Breast epithelium (tissue), 3 donors: ENCODE measurements around the gene ARHGDIG.

Source experiments
- POLR2A ChIP-seq: fragments of 450-650 bp; IDR thresholded peaks from one replicate; pipeline ENCODE4 v1.6.1; 2016; ENCODE audit warnings: antibody characterized with exemption, mild to moderate bottlenecking, moderate library complexity
- TF ChIP-seq, protein P1 (sequence below), 3 donors: fragments of 450-650 bp; IDR thresholded peaks; one replicate each; pipeline ENCODE4 v1.5.1; 2016 to 2017; ENCODE audit warnings: antibody characterized with exemption in 3 of 3, mild to moderate bottlenecking in 3 of 3, moderate library complexity in 3 of 3

DNA sequence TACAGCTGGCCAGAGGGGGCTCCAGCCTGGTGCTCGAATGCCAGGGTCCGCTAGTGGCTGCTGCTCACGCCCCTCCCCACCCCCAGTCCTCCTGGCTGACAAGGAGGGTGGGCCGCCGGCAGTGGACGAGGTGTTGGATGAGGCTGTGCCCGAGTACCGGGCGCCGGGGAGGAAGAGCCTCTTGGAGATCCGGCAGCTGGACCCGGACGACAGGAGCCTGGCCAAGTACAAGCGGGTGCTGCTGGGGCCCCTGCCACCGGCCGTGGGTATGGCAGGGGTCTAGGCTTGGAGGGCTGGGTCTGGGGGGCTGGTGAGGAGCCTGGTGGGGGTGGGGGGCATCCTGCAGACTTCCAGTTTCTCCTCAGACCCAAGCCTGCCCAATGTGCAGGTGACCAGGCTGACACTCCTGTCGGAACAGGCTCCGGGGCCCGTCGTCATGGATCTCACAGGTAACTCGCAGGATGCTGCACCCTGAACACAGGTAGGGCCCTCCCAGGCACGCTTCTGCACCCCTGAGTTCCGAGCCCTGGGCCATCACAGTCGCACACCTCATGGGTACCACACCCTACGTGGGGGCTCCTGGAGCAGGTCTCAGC lies 1.4 kb downstream of the ARHGDIG start:
- TF ChIP-seq POLR2A = no peak
- TF ChIP-seq, protein P1, sequence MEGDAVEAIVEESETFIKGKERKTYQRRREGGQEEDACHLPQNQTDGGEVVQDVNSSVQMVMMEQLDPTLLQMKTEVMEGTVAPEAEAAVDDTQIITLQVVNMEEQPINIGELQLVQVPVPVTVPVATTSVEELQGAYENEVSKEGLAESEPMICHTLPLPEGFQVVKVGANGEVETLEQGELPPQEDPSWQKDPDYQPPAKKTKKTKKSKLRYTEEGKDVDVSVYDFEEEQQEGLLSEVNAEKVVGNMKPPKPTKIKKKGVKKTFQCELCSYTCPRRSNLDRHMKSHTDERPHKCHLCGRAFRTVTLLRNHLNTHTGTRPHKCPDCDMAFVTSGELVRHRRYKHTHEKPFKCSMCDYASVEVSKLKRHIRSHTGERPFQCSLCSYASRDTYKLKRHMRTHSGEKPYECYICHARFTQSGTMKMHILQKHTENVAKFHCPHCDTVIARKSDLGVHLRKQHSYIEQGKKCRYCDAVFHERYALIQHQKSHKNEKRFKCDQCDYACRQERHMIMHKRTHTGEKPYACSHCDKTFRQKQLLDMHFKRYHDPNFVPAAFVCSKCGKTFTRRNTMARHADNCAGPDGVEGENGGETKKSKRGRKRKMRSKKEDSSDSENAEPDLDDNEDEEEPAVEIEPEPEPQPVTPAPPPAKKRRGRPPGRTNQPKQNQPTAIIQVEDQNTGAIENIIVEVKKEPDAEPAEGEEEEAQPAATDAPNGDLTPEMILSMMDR (IDR thresholded peaks at IDR 0.05) = no peak
